ENCODE data around the gene TPT1.
"Not testable (repeated sequence)": the region's sequence is repeated elsewhere in the genome, so short reads cannot be mapped to it uniquely, and the experiment has no call there.

Gene TPT1

DNA sequence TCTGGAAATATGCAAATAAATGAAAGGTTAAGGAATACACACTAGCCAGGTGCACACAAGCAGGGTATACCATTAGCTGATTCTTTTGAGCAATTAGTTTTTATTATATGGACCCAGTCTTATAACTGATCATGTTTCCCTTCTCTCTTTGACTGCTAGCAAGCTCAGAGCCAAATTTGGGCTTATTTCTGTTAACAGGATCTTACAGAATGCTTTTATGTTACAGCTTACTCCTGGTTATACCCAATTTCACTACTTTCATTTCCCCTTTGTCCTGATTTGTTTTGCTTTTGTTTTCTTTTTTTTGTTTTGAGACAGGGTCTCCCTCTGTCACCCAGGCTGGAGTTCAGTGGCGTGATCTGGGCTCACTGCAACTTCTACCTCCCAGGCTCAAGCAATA is 12.9 kb upstream of the TPT1 start:
- peaks cover 41 to 45% of the 10 kb centered on the region in 2 donors for H3K36me3 Mint-ChIP-seq
- H3K9me3 Mint-ChIP-seq, result no peaks in the 10 kb centered on the region
- DNase-seq (no peak), ATAC-seq (replicated peaks) (peak; percentile 65 to 73)
- no peak overlapping the region for H3K4me3 Mint-ChIP-seq
- peak overlapping the region; percentile 15 for H3K27ac Mint-ChIP-seq
- no peaks in the 10 kb centered on the region for H3K27me3 Mint-ChIP-seq
- peaks cover 10 to 23% of the 10 kb centered on the region in 2 donors for H3K4me1 Mint-ChIP-seq

- Mint-ChIP-seq H3K9me3 (no peaks in the 10 kb centered on the region), H3K4me3 (no peak overlapping the region), H3K4me1 (peaks cover 5 to 23% of the 10 kb centered on the region in 2 donors), H3K27me3 (no peaks in the 10 kb centered on the region), H3K36me3 (peaks cover 36 to 43% of the 10 kb centered on the region in 2 donors), H3K27ac (no peak overlapping the region)
- ATAC-seq (replicated peaks) (no peak), DNase-seq (no peak)
These were observed 11.0 kb upstream of the TPT1 start for GRCh38 chr13:45352031-45352430.

- Mint-ChIP-seq H3K4me3 (no peak overlapping the region), H3K27me3 (no peaks in the 10 kb centered on the region), H3K27ac (no peak overlapping the region), H3K9me3 (no peaks in the 10 kb centered on the region), H3K36me3 (peaks cover 33 to 40% of the 10 kb centered on the region in 2 donors), H3K4me1 (peaks cover 3 to 17% of the 10 kb centered on the region in 2 donors)
- ATAC-seq (replicated peaks), result no peak
- DNase-seq, result no peak
These were observed 9.2 kb upstream of the TPT1 start for GRCh38 chr13:45350152-45350551.

- Mint-ChIP-seq H3K27me3 (no peaks in the 10 kb centered on the region), H3K4me3 (no peak overlapping the region), H3K27ac (no peak overlapping the region), H3K9me3 (no peaks in the 10 kb centered on the region), H3K36me3 (peaks cover 35 to 41% of the 10 kb centered on the region in 2 donors), H3K4me1 (peaks cover 3 to 17% of the 10 kb centered on the region in 2 donors)
- DNase-seq (no peak), ATAC-seq (replicated peaks) (no peak)
These were observed 8.5 kb upstream of the TPT1 start for GRCh38 chr13:45349438-45349837.

- not testable (repeated sequence) for H3K27ac Mint-ChIP-seq
These were observed 3.1 kb upstream of the TPT1 start for GRCh38 chr13:45344064-45344463.

DNA sequence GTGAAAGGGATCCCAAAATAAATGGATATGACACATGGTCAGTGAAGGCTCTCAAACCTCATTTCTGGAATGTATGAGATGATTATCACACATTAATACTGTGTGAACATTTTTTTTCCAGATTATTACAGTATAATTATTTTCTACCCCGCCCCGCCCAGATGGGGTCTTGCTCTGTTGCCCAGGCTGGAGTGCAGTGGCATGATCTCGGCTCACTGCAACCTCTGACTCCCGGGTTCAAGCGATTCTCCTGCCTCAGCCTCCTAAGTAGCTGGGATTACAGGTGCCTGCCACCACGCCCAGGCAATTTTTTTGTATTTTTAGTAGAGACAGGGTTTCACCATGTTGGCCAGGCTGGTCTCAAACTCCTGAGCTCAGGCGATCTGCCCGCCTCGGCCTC is 2.1 kb upstream of the TPT1 start:
- not testable (repeated sequence) for DNase-seq; H3K9me3 Mint-ChIP-seq; H3K4me3 Mint-ChIP-seq; H3K27ac Mint-ChIP-seq; ATAC-seq (replicated peaks); H3K27me3 Mint-ChIP-seq
- Mint-ChIP-seq H3K36me3 (peaks cover 32 to 45% of the 10 kb centered on the region in 2 donors), H3K4me1 (peaks cover 12 to 20% of the 10 kb centered on the region in 2 donors)

More at GRCh38 chr13:45344064-45344463, 3.1 kb upstream of the TPT1 start:
- Mint-ChIP-seq H3K4me1 (peaks cover 5 to 11% of the 10 kb centered on the region in 2 donors), H3K36me3 (peaks cover 26 to 37% of the 10 kb centered on the region in 2 donors)
- DNase-seq; H3K9me3 Mint-ChIP-seq; H3K4me3 Mint-ChIP-seq; ATAC-seq (replicated peaks); H3K27me3 Mint-ChIP-seq: not testable (repeated sequence)

DNA sequence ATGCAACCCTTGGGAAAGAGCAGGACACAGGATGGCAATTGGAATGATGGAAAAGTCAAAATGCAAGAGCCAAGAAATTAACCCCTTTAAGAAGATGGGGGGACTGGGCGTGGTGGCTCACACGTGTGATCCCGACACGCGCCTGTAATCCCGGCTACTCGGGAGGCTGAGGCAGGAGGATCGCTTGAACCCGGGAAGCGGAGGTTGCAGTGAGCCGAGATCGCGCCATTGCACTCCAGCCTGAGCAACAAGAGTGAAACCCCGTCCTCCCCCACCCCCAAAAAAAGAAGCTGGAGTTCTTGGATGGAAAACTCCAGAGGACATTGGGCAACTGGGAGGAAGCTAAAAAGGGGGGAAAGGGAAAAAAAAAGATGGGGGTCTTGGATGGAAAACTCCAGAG is 1.7 kb upstream of the TPT1 start:
- H3K27me3 Mint-ChIP-seq; H3K4me3 Mint-ChIP-seq; ATAC-seq (replicated peaks); DNase-seq; H3K9me3 Mint-ChIP-seq; H3K27ac Mint-ChIP-seq: not testable (repeated sequence)
- Mint-ChIP-seq H3K4me1 (peaks cover 12 to 25% of the 10 kb centered on the region in 2 donors), H3K36me3 (peaks cover 30 to 44% of the 10 kb centered on the region in 2 donors)

DNA sequence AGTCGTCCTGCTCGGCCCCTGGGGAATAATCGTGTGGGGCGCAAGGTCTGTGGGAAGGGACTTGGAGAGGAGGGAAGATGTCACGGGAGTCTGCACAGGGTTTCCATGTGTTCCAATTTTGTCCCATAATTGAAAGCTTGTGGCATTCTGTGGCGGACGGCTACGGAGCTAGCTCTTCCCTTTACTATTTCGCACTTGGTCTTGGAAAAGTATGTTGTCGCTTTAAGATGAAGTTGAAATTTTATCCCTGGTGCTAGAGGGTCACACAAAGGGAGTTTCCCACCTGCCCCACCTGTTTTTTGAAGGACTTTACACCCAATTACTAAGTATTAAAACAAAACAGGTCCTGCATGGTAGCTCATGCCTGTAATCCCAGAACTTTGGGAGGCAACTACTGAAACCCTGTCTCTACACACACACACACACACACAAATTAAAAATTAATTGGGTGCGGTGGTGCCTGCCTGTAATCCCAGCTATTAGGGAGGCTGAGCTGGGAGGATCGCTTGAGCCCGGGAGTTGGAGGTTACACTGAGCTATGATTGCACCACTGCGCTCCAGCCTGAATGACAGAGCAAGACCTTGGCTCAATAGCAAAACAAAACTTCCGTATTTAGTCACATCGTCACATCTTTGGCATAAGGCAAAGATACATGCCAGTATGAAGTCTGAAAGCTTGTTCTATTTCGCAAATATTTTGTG is 967 bp upstream of the TPT1 start:
- Mint-ChIP-seq H3K27me3 (no peaks in the 10 kb centered on the region), H3K4me3 (peak overlapping the region; percentile 90 to 97), H3K4me1 (peaks cover 12 to 26% of the 10 kb centered on the region in 2 donors), H3K36me3 (peaks cover 29 to 45% of the 10 kb centered on the region in 2 donors), H3K27ac (peak overlapping the region; percentile 99), H3K9me3 (no peaks in the 10 kb centered on the region)
- DNase-seq (no peak), ATAC-seq (replicated peaks) (no peak)

GRCh38 chr13:45340422-45341033 is 455 bp downstream of the TPT1 start:
- Mint-ChIP-seq H3K4me1 (peaks cover 23 to 40% of the 10 kb centered on the region in 2 donors), H3K4me3 (peak overlapping the region; percentile 90 to 97), H3K36me3 (peaks cover 38 to 53% of the 10 kb centered on the region in 2 donors), H3K27me3 (no peaks in the 10 kb centered on the region), H3K9me3 (no peaks in the 10 kb centered on the region), H3K27ac (peak overlapping the region; percentile 99)
- peak; percentile 70 for DNase-seq
- peak; percentile 54 to 57 for ATAC-seq (replicated peaks)

GRCh38 chr13:45339867-45340266 is 1.1 kb downstream of the TPT1 start:
- DNase-seq, result no peak

DNA sequence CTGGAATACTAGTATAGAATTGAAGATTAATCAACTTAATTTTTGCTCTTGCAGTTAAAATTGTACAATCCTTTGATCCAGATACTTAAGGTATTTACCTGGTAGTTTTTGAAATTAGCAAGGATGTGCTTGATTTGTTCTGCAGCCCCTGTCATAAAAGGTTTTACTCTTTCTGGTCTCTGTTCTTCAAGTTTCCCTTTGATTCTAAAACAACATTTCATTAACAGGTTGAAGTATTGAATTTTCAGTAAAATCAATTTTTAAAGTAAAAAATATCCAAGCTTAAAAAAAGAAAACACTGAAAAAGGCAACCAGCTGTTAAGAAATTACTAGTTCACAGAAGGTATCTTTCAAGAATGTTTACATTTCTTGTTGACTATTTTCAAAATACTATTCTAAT is 1.6 kb downstream of the TPT1 start:
- peak overlapping the region; percentile 99 for H3K27ac Mint-ChIP-seq
- peak overlapping the region in 1 of 2 donors; percentile 97 for H3K4me3 Mint-ChIP-seq
- peaks cover 41 to 59% of the 10 kb centered on the region in 2 donors for H3K36me3 Mint-ChIP-seq
- ATAC-seq (replicated peaks) (no peak), DNase-seq (no peak)
- H3K4me1 Mint-ChIP-seq, result peaks cover 32 to 51% of the 10 kb centered on the region in 2 donors
- H3K9me3 Mint-ChIP-seq, result no peaks in the 10 kb centered on the region
- H3K27me3 Mint-ChIP-seq, result no peaks in the 10 kb centered on the region

More at GRCh38 chr13:45339867-45340266, 1.1 kb downstream of the TPT1 start:
- peak overlapping the region; percentile 99 for H3K27ac Mint-ChIP-seq
- no peak for ATAC-seq (replicated peaks)
- peak overlapping the region; percentile 90 to 97 for H3K4me3 Mint-ChIP-seq
- H3K4me1 Mint-ChIP-seq, result peaks cover 27 to 47% of the 10 kb centered on the region in 2 donors
- no peaks in the 10 kb centered on the region for H3K9me3 Mint-ChIP-seq
- H3K36me3 Mint-ChIP-seq, result peaks cover 40 to 58% of the 10 kb centered on the region in 2 donors
- no peaks in the 10 kb centered on the region for H3K27me3 Mint-ChIP-seq

DNA sequence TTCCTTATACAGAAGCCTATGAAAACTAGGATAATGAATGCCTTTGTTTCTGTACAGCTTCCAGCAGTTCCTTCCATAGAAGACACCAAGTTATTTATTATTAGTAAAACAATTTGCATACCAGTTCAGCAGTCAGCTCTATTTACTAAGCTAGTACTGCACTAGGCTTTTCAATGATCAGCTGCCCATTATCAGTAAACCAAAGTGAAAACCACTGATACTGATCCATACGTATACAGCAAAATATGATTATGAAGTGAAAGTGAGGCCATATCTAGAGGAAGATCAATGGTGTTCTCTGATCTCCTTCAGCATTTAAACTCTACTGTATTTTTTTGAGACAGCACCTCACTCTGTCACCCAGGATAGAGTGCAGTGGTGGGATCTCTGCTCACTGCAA is 3.2 kb downstream of the TPT1 start:
- H3K4me3 Mint-ChIP-seq, result peak overlapping the region in 1 of 2 donors; percentile 5

DNA sequence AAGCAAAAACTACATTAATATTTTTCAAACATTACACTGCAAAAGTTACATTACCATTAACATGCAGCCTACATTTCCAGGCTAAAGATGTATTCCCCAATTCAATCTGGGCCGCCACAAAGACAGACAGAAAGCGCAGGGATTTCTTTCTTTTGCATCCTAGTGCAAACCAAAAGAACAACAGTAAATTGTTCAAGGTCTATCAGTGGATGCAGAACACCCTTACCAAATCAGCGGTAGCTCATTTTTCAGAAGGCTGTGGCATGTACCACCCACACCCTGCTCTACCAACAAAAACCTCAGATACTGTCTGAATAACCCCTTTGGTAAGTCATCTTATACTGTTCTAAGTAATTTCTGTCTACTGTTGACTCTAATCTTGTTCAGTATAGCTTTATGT is 3.6 kb downstream of the TPT1 start:
- peak overlapping the region in 1 of 2 donors; percentile 13 for H3K4me3 Mint-ChIP-seq
- no peaks in the 10 kb centered on the region for H3K9me3 Mint-ChIP-seq
- no peaks in the 10 kb centered on the region for H3K27me3 Mint-ChIP-seq
- ATAC-seq (replicated peaks) (no peak), DNase-seq (no peak)
- peaks cover 45 to 67% of the 10 kb centered on the region in 2 donors for H3K36me3 Mint-ChIP-seq
- peak overlapping the region; percentile 33 for H3K27ac Mint-ChIP-seq
- peaks cover 39 to 67% of the 10 kb centered on the region in 2 donors for H3K4me1 Mint-ChIP-seq

More for the DNA sequence above, 3.2 kb downstream of the TPT1 start:
- no peaks in the 10 kb centered on the region for H3K27me3 Mint-ChIP-seq
- H3K9me3 Mint-ChIP-seq, result no peaks in the 10 kb centered on the region
- peak overlapping the region; percentile 42 for H3K27ac Mint-ChIP-seq
- H3K4me1 Mint-ChIP-seq, result peaks cover 41 to 64% of the 10 kb centered on the region in 2 donors
- ATAC-seq (replicated peaks) (no peak), DNase-seq (no peak)
- H3K36me3 Mint-ChIP-seq, result peaks cover 45 to 67% of the 10 kb centered on the region in 2 donors

- peak overlapping the region; percentile 14 to 18 for H3K4me3 Mint-ChIP-seq
- peaks cover 41 to 72% of the 10 kb centered on the region in 2 donors for H3K4me1 Mint-ChIP-seq
- no peaks in the 10 kb centered on the region for H3K27me3 Mint-ChIP-seq
- ATAC-seq (replicated peaks), result no peak
- DNase-seq, result no peak
- H3K9me3 Mint-ChIP-seq, result no peaks in the 10 kb centered on the region
- peak overlapping the region; percentile 83 for H3K27ac Mint-ChIP-seq
- H3K36me3 Mint-ChIP-seq, result peaks cover 45 to 67% of the 10 kb centered on the region in 2 donors
These were observed 4.8 kb downstream of the TPT1 start for GRCh38 chr13:45336025-45336800.

All from stimulated activated naive B cell treated with anti-CD40 and anti-IgM and Interleukin-4, amounts not matched to agents 10 μg/mL and 1 μg/mL and 100 μg/mL, for 72 hours (primary cell).